PC-3 (cell line): Measurements from ENCODE around the gene SLC25A18. TPM values are rescaled to one million over a fixed set of nuclear protein-coding genes. Genes with fewer than 3 reads are reported as not detected.

Experiments
- total RNA-seq: library from RNA; depleted of rRNA; stranded (reverse); fragments of >200 nt; gene quantifications from 2 replicates; pipeline ENCODE4 v1.2.3, GENCODE V29; 2014; rRNA removed

The SLC25A18 gene
- total RNA-seq, 1 experiment from 2014 or later: 0.22 TPM

Other genes with a start within 250 kb of the SLC25A18 start
- gene CECR2, start 194.0 kb upstream of the SLC25A18 start, total RNA-seq: not detected in 2 replicates
- gene ATP6V1E1, start 65.3 kb downstream of the SLC25A18 start, total RNA-seq: 74.6 and 89.9 TPM in 2 replicates
- 31.3 TPM in 2 replicates for gene BCL2L13, start 75.3 kb downstream of the SLC25A18 start, total RNA-seq
- gene BID, start 211.0 kb downstream of the SLC25A18 start, total RNA-seq: 123 and 129 TPM in 2 replicates